HEK293T (cell line): Measurements from ENCODE around the gene IL20RA.

ENCODE experiments used
- BHLHE40 ChIP-seq: fragments of 450-650 bp; IDR thresholded peaks from 2 replicates; pipeline ENCODE4 v1.6.1; 2016; ENCODE audit warnings: mild to moderate bottlenecking, moderate library complexity, borderline replicate concordance
- FOXA1 ChIP-seq: fragments of 450-650 bp; IDR thresholded peaks from 2 replicates; pipeline ENCODE4 v1.6.1; 2016; ENCODE audit warnings: mild to moderate bottlenecking
- FOXK2 ChIP-seq: fragments of 450-650 bp; IDR thresholded peaks from 2 replicates; pipeline ENCODE4 v1.6.1; 2016; ENCODE audit warnings: mild to moderate bottlenecking
- FOXM1 ChIP-seq: fragments of 450-650 bp; IDR thresholded peaks from 2 replicates; pipeline ENCODE4 v1.6.1; 2017; ENCODE audit warnings: mild to moderate bottlenecking, borderline replicate concordance
- SP1 ChIP-seq: fragments of 450-650 bp; IDR thresholded peaks from 2 replicates; pipeline ENCODE4 v1.6.1; 2017

DNA sequence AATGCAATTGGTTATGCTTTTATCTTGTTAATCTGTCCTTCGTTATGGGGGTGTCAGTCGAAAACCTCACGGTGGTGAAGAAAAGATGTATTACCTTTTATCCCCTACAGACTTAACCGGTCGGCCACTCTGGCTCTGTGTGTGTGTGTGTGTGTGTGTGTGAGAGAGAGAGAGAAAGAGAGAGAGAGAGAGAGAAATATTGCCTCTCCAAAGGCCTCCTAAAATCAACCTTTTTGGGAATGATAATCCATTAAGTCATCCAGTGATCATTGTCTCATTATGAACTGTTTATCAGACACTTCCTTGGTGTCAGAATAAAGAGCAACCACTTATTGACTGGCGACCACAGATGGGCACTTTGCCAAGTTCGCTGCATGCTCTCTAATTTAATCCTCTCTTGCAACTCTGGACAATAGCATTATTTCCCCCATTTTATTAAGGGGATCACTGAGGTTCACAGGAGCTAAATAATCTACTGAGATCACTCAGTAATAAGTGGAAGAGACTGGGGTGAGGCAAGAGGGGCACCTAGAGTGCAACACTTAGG lies 92.0 kb downstream of the IL20RA start:
- TF ChIP-seq FOXM1 (no peak), SP1 (no peak), FOXA1 (no peak), BHLHE40 (no peak), FOXK2 (no peak)
